ENCODE results near the gene ATP12A. TPM values are rescaled to one million over a fixed set of nuclear protein-coding genes. Genes with fewer than 3 reads are reported as not detected.

The ATP12A gene
- total and polyA plus RNA-seq, 2 experiments from 2014 or later = 0.07 to 0.31 TPM

- Histone ChIP-seq H2AFZ (peak overlapping the region; percentile 45), H3K4me2 (peak overlapping the region; percentile 95), H3K27ac (no peak overlapping the region), H4K20me1 (ENCODE audit: insufficient read depth, poor library complexity, severe bottlenecking) (no peaks in the 10 kb centered on the region), H3K9me2 (replicated peaks; ENCODE audit: insufficient read depth) (no peaks in the 10 kb centered on the region), H3K4me1 (ENCODE audit: insufficient read depth) (peaks cover 17% of the 10 kb centered on the region), H3K4me3 (no peak overlapping the region), H3K36me3 (replicated peaks; ENCODE audit: insufficient read depth, low read depth) (no peaks in the 10 kb centered on the region), H3K27me3 (peaks cover 87% of the 10 kb centered on the region), H3K79me2 (no peaks in the 10 kb centered on the region), H3K9me3 (ENCODE audit: low read depth) (no peaks in the 10 kb centered on the region)
- DNase-seq (ENCODE audit: low spot score) = no peak
- WGBS (ENCODE audit: low lambda C conversion rate, missing lambda C conversion rate) = 11% methylated on average over 10 of the region's 10 CpGs
- TF ChIP-seq CTCF (IDR thresholded peaks at IDR 0.05; ENCODE audit: poor library complexity) (no peak), EZH2 (IDR thresholded peaks at IDR 0.05; ENCODE audit: borderline replicate concordance) (no peak), EZH2phosphoT487 (IDR thresholded peaks at IDR 0.05; ENCODE audit: low read depth, severe bottlenecking, unreplicated experiment) (no peak)
Observed at GRCh38 chr13:24748061-24748400, 67.8 kb downstream of the ATP12A start.

GRCh38 chr13:24759197-24759596 is 79.0 kb downstream of the ATP12A start:
- no peak for TF ChIP-seq EZH2 (IDR thresholded peaks at IDR 0.05; ENCODE audit: borderline replicate concordance)
- TF ChIP-seq CTCF (IDR thresholded peaks at IDR 0.05; ENCODE audit: poor library complexity) = no peak
- no peak for TF ChIP-seq EZH2phosphoT487 (IDR thresholded peaks at IDR 0.05; ENCODE audit: low read depth, severe bottlenecking, unreplicated experiment)
- no peaks in the 10 kb centered on the region for H4K20me1 ChIP-seq (ENCODE audit: insufficient read depth, poor library complexity, severe bottlenecking)

More at GRCh38 chr13:24759197-24759596, 79.0 kb downstream of the ATP12A start:
- Histone ChIP-seq H3K4me1 (ENCODE audit: insufficient read depth) (no peaks in the 10 kb centered on the region), H3K4me3 (no peak overlapping the region), H3K27me3 (peaks cover 5% of the 10 kb centered on the region), H3K36me3 (replicated peaks; ENCODE audit: insufficient read depth, low read depth) (no peaks in the 10 kb centered on the region), H3K79me2 (no peaks in the 10 kb centered on the region), H2AFZ (no peak overlapping the region), H3K9me2 (replicated peaks; ENCODE audit: insufficient read depth) (no peaks in the 10 kb centered on the region), H3K9me3 (ENCODE audit: low read depth) (no peaks in the 10 kb centered on the region), H3K27ac (no peak overlapping the region), H3K4me2 (no peak overlapping the region)
- DNase-seq (ENCODE audit: low spot score) = no peak

Small RNA genes within 50 kb of the gene (small RNA-seq; reads per million reads assigned to genes)
- not detected for gene RNY1P7

Other genes starting within 250 kb of the ATP12A start
- gene PARP4, start 167.6 kb upstream of the ATP12A start, total RNA-seq = 49.5 and 50.7 TPM in 2 replicates
- 19.5 and 21.6 TPM in 2 replicates for gene PARP4, start 167.6 kb upstream of the ATP12A start, polyA plus RNA-seq
- not detected in 2 replicates for gene RNF17, start 83.8 kb downstream of the ATP12A start, total RNA-seq
- gene RNF17, start 83.8 kb downstream of the ATP12A start, polyA plus RNA-seq = not detected in 2 replicates

All from hepatocyte (in vitro differentiated cells).